Left lung (tissue), 10 donors: Measurements from ENCODE around the gene EBI3. TPM values are rescaled to one million over a fixed set of nuclear protein-coding genes. Genes with fewer than 3 reads are reported as not detected.
"Not testable (repeated sequence)": the region's sequence is repeated elsewhere in the genome, so short reads cannot be mapped to it uniquely, and the experiment has no call there.

ENCODE experiments used
- ATAC-seq: fragments of 200-7000 bp; cut with Tn5 transposase; one replicate; pipeline ENCODE4 v1.9.1; 2020; ENCODE audit warnings: moderate library complexity
- DNase-seq, 4 donors: peaks; one replicate each; pipeline ENCODE4 v3.0.0-alpha.2; 2013 to 2020
- H3K27ac ChIP-seq, 2 donors: fragments of 200-600 bp; sonication (generic) in 1 of 2; one replicate each; pipeline versions ENCODE4 v1.5.0 to v1.8.0; 2020 to 2021
- H3K27me3 ChIP-seq, 2 donors: fragments of 200-600 bp; sonication (generic) in 1 of 2; one replicate each; pipeline versions ENCODE4 v1.5.0 to v1.8.0; 2020 to 2021
- H3K36me3 ChIP-seq, 2 donors: fragments of 200-600 bp; sonication (generic) in 1 of 2; one replicate each; pipeline versions ENCODE4 v1.5.0 to v1.8.0; 2020 to 2021
- H3K4me1 ChIP-seq, 2 donors: fragments of 200-600 bp; one replicate each; pipeline ENCODE4 v1.8.0; 2021
- H3K4me3 ChIP-seq, 2 donors: fragments of 200-600 bp; sonication (generic) in 1 of 2; one replicate each; pipeline versions ENCODE4 v1.5.0 to v1.8.0; 2020 to 2021; ENCODE audit warnings: mild to moderate bottlenecking in 1 of 2
- H3K9me3 ChIP-seq, 2 donors: fragments of 200-600 bp; sonication (generic) in 1 of 2; one replicate each; pipeline versions ENCODE4 v1.5.0 to v1.8.0; 2020 to 2021
- CTCF ChIP-seq, 2 donors: fragments of 200-600 bp; sonication (generic) in 1 of 2; IDR thresholded peaks; one replicate each; pipeline versions ENCODE4 v1.5.0 to v1.8.0; 2021; ENCODE audit warnings: antibody characterized with exemption in 2 of 2
- intact Hi-C, 2 donors: fragments of 100-400 bp; cut with DNase I; formaldehyde crosslinking; loops; one replicate each; pipeline versions ENCODE4 v1.11.2 to v1.14.2; 2022
- polyA plus RNA-seq, 6 donors: library from polyadenylated mRNA; unstranded; fragments of 120-200 nt; gene quantifications; one replicate each; pipeline ENCODE4 v1.2.1, GENCODE V29; 2013; ENCODE audit not compliant: insufficient read length in 6 of 6
- total RNA-seq, 2 donors: library from RNA; stranded (reverse); fragmentation: NEBNext Ultra II Directional; extraction: Animal tissue kit (Norgen Biotek cat#: 25700); gene quantifications; one replicate each; pipeline ENCODE4 v1.2.1, GENCODE V29; 2021
- donor health status: DM: no; HTN: yes; CAD: no.
- donor health status: DM: no; HTN: no; CAD: no.

The EBI3 gene
- total and polyA plus RNA-seq, 8 donors: 0.39 to 6.0 (median 0.64) TPM

GRCh38 chr19:4233282-4233853 is 4.0 kb downstream of the EBI3 start:
- Histone ChIP-seq H3K4me3 (no peak overlapping the region), H3K36me3 (no peaks in the 10 kb centered on the region), H3K27ac (no peak overlapping the region), H3K27me3 (peaks cover 0 to 74% of the 10 kb centered on the region in 2 donors), H3K4me1 (peaks cover 2 to 14% of the 10 kb centered on the region in 2 donors), H3K9me3 (no peaks in the 10 kb centered on the region)
- peak; percentile 56 for ATAC-seq
- peak; percentile 28 to 76 for TF ChIP-seq CTCF (IDR thresholded peaks at IDR 0.05)
- peak in 2 of 4 donors; percentile 44 to 94 for DNase-seq
- intact Hi-C loops: no loop called here

GRCh38 chr19:4234142-4234861 is 5.0 kb downstream of the EBI3 start:
- Histone ChIP-seq H3K4me1 (peaks cover 2 to 5% of the 10 kb centered on the region in 2 donors), H3K27me3 (peaks cover 0 to 65% of the 10 kb centered on the region in 2 donors), H3K9me3 (no peaks in the 10 kb centered on the region), H3K27ac (no peak overlapping the region), H3K36me3 (no peaks in the 10 kb centered on the region), H3K4me3 (no peak overlapping the region)
- no peak for DNase-seq
- no peak for ATAC-seq
- TF ChIP-seq CTCF (IDR thresholded peaks at IDR 0.05): no peak
- intact Hi-C loops: no loop called here

- Histone ChIP-seq H3K27ac (no peak overlapping the region), H3K36me3 (no peaks in the 10 kb centered on the region), H3K9me3 (no peaks in the 10 kb centered on the region), H3K4me3 (no peak overlapping the region), H3K4me1 (no peaks in the 10 kb centered on the region), H3K27me3 (peaks cover 0 to 61% of the 10 kb centered on the region in 2 donors)
- no peak for DNase-seq
- no peak for ATAC-seq
- TF ChIP-seq CTCF (IDR thresholded peaks at IDR 0.05): no peak
- intact Hi-C loops: no loop called here
Observed at GRCh38 chr19:4234862-4235201, 5.5 kb downstream of the EBI3 start.

- DNase-seq, ATAC-seq, H3K4me1 ChIP-seq, intact Hi-C loops, H3K36me3 ChIP-seq, H3K27ac ChIP-seq, H3K4me3 ChIP-seq: not testable (repeated sequence)
- H3K9me3 ChIP-seq: peaks cover 0 to 14% of the 10 kb centered on the region in 2 donors
- H3K27me3 ChIP-seq: peaks cover 0 to 49% of the 10 kb centered on the region in 2 donors
Observed at GRCh38 chr19:4237510-4237909, 8.2 kb downstream of the EBI3 start.

- no peaks in the 10 kb centered on the region for H3K36me3 ChIP-seq
- no peaks in the 10 kb centered on the region for H3K4me1 ChIP-seq
- TF ChIP-seq CTCF (IDR thresholded peaks at IDR 0.05): no peak
- peaks cover 0 to 36% of the 10 kb centered on the region in 2 donors for H3K27me3 ChIP-seq
- ATAC-seq (no peak), DNase-seq (no peak)
- intact Hi-C loops: no loop called here
- no peak overlapping the region for H3K4me3 ChIP-seq
- peaks cover 0 to 16% of the 10 kb centered on the region in 2 donors for H3K9me3 ChIP-seq
- H3K27ac ChIP-seq: no peak overlapping the region
Observed at GRCh38 chr19:4238831-4239230, 9.5 kb downstream of the EBI3 start.
